ENCODE data around the gene GDPD3.

The GDPD3 gene

DNA sequence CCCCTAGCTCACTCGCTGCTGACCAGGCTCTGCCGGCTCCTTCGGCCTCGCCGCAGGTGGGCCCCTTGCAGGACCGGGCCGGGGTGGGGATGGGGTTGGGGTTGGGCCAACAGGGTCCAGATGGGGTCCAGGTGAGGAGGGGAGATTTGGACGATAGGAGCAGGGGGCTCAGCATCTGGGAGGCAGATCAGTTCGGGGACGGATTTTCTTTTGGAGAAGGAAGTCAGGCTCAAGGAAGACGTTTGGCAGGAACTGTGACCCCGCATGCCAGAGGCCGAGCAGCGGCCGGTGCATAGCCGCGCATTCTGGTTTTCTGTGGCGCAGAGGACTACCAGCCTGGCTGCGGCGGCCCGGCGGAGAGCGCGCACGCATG lies 48.6 kb downstream of the GDPD3 start:
- no peaks in the 10 kb centered on the region for H3K9me3 ChIP-seq (ENCODE audit: control insufficient read depth, low read length)
- 0 to 1% methylated on average over 17 of the region's 25 CpGs for WGBS, 2 experiments (ENCODE audit: insufficient coverage in 2 of 2)
- H3K27ac ChIP-seq (ENCODE audit: low read depth, low read length, severe bottlenecking): peak overlapping the region; percentile 99
- H3K4me3 ChIP-seq (ENCODE audit: extremely low read depth, insufficient read depth, low read length, poor library complexity, severe bottlenecking): peak overlapping the region; percentile 97
- H3K4me1 ChIP-seq (ENCODE audit: control insufficient read depth, insufficient read depth, low read length, poor library complexity, severe bottlenecking): peaks cover 30% of the 10 kb centered on the region
- peaks cover 49% of the 10 kb centered on the region for H3K36me3 ChIP-seq (ENCODE audit: control insufficient read depth, insufficient read depth, low read length)

DNA sequence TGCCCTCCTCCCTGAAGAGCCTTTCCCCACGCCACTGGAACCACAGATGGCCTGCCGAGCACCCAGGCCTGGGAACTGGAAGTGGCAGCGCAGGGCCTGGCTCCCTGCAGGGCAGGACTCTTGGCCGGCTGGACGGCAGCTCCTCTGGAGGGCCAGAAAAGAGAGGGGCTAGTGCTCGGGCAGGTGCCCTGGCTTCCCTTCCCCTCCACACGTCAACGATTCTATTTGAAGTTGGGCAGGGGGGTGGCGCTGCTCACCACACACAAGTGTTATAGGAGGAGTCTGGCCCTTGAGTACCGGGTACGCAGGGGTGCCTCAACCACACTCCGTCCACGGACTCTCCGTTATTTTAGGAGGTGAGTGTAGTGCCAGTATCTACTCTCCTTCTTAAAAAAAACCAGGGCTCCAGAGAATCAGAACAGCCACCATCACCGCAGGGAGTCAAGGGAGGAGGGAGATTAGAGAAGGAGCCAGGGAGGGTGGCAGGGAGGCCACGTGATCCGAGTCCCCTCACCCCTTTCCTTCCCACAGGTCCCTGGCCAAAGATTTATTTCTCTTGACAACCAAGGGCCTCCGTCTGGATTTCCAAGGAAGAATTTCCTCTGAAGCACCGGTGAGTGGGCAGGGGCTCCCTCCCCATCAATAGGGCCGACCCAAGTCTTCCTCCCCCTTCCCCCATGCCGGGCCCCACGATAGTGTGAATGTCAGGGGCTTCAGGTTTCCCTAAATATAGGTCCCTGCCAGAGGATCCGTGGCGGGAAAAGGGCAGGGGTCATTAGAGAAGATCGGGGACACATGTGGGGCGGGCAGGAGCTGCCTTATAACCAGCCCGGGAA lies 49.2 kb downstream of the GDPD3 start:
- peak overlapping the region; percentile 97 for H3K4me3 ChIP-seq (ENCODE audit: extremely low read depth, insufficient read depth, low read length, poor library complexity, severe bottlenecking)
- H3K4me1 ChIP-seq (ENCODE audit: control insufficient read depth, insufficient read depth, low read length, poor library complexity, severe bottlenecking): peaks cover 24% of the 10 kb centered on the region
- peak overlapping the region; percentile 99 for H3K27ac ChIP-seq (ENCODE audit: low read depth, low read length, severe bottlenecking)
- WGBS, 2 experiments (ENCODE audit: insufficient coverage in 2 of 2): 5 to 6% methylated on average over 9 to 17 of the region's 27 CpGs
- H3K9me3 ChIP-seq (ENCODE audit: control insufficient read depth, low read length): no peaks in the 10 kb centered on the region
- peaks cover 46% of the 10 kb centered on the region for H3K36me3 ChIP-seq (ENCODE audit: control insufficient read depth, insufficient read depth, low read length)

GRCh38 chr16:30063278-30063892 lies 50.0 kb downstream of the GDPD3 start:
- 60 to 62% methylated on average over 7 to 11 of the region's 12 CpGs for WGBS, 2 experiments (ENCODE audit: insufficient coverage in 2 of 2)

GRCh38 chr16:30060836-30061554 lies 52.3 kb downstream of the GDPD3 start:
- Histone ChIP-seq H3K27ac (ENCODE audit: low read depth, low read length, severe bottlenecking) (no peak overlapping the region), H3K4me1 (ENCODE audit: control insufficient read depth, insufficient read depth, low read length, poor library complexity, severe bottlenecking) (peaks cover 9% of the 10 kb centered on the region), H3K4me3 (ENCODE audit: extremely low read depth, insufficient read depth, low read length, poor library complexity, severe bottlenecking) (no peak overlapping the region), H3K9me3 (ENCODE audit: control insufficient read depth, low read length) (no peaks in the 10 kb centered on the region), H3K36me3 (ENCODE audit: control insufficient read depth, insufficient read depth, low read length) (peaks cover 40% of the 10 kb centered on the region)
- 82 to 92% methylated on average over 2 of the region's 2 CpGs for WGBS, 2 experiments (ENCODE audit: insufficient coverage in 2 of 2)

More at GRCh38 chr16:30063278-30063892, 50.0 kb downstream of the GDPD3 start:
- no peaks in the 10 kb centered on the region for H3K9me3 ChIP-seq (ENCODE audit: control insufficient read depth, low read length)
- peaks cover 18% of the 10 kb centered on the region for H3K4me1 ChIP-seq (ENCODE audit: control insufficient read depth, insufficient read depth, low read length, poor library complexity, severe bottlenecking)
- H3K27ac ChIP-seq (ENCODE audit: low read depth, low read length, severe bottlenecking): peak overlapping the region; percentile 99
- H3K36me3 ChIP-seq (ENCODE audit: control insufficient read depth, insufficient read depth, low read length): peaks cover 45% of the 10 kb centered on the region
- H3K4me3 ChIP-seq (ENCODE audit: extremely low read depth, insufficient read depth, low read length, poor library complexity, severe bottlenecking): peak overlapping the region; percentile 97

- H3K9me3 ChIP-seq (ENCODE audit: control insufficient read depth, low read length): no peaks in the 10 kb centered on the region
- 100% methylated on average over 4 of the region's 4 CpGs for WGBS, 2 experiments (ENCODE audit: insufficient coverage in 2 of 2)
- H3K27ac ChIP-seq (ENCODE audit: low read depth, low read length, severe bottlenecking): no peak overlapping the region
- peaks cover 9% of the 10 kb centered on the region for H3K4me1 ChIP-seq (ENCODE audit: control insufficient read depth, insufficient read depth, low read length, poor library complexity, severe bottlenecking)
- H3K4me3 ChIP-seq (ENCODE audit: extremely low read depth, insufficient read depth, low read length, poor library complexity, severe bottlenecking): no peak overlapping the region
- peaks cover 40% of the 10 kb centered on the region for H3K36me3 ChIP-seq (ENCODE audit: control insufficient read depth, insufficient read depth, low read length)
Measured at GRCh38 chr16:30060346-30060745, 53.0 kb downstream of the GDPD3 start.

- peaks cover 30% of the 10 kb centered on the region for H3K36me3 ChIP-seq (ENCODE audit: control insufficient read depth, insufficient read depth, low read length)
- peaks cover 22% of the 10 kb centered on the region for H3K4me1 ChIP-seq (ENCODE audit: control insufficient read depth, insufficient read depth, low read length, poor library complexity, severe bottlenecking)
- peak overlapping the region; percentile 8 for H3K4me3 ChIP-seq (ENCODE audit: extremely low read depth, insufficient read depth, low read length, poor library complexity, severe bottlenecking)
- 24 to 30% methylated on average over 8 to 9 of the region's 10 CpGs for WGBS, 2 experiments (ENCODE audit: insufficient coverage in 2 of 2)
- no peak overlapping the region for H3K27ac ChIP-seq (ENCODE audit: low read depth, low read length, severe bottlenecking)
- H3K9me3 ChIP-seq (ENCODE audit: control insufficient read depth, low read length): no peaks in the 10 kb centered on the region
Measured at GRCh38 chr16:30054959-30055553, 58.3 kb downstream of the GDPD3 start.
